ENCODE measurements around the gene ENO1.

ENO1 gene

DNA sequence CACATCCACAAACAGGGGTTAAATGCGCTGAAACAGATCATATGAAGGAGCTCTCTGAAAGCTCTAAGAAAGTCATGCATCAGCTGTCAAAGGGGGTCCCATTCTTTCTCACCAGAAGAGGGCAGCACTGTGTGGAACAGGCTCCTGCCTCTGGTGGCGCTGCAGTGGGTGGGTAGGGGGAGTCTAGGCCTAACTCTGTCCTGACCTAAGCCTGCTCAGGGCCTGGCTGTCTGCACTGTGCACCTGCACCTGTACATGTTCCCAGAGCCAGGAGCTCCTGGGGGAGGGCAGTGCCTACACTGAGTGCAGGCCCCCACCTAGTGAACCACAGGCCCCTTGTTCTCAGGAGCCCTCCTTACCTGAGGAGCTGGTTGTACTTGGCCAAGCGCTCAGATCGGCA lies 16.0 kb downstream of the ENO1 start:
- DNase-seq (ENCODE audit: low spot score): no peak
- Histone ChIP-seq H3K4me3 (no peak overlapping the region), H3K27ac (no peak overlapping the region)
- TF ChIP-seq, protein P1, sequence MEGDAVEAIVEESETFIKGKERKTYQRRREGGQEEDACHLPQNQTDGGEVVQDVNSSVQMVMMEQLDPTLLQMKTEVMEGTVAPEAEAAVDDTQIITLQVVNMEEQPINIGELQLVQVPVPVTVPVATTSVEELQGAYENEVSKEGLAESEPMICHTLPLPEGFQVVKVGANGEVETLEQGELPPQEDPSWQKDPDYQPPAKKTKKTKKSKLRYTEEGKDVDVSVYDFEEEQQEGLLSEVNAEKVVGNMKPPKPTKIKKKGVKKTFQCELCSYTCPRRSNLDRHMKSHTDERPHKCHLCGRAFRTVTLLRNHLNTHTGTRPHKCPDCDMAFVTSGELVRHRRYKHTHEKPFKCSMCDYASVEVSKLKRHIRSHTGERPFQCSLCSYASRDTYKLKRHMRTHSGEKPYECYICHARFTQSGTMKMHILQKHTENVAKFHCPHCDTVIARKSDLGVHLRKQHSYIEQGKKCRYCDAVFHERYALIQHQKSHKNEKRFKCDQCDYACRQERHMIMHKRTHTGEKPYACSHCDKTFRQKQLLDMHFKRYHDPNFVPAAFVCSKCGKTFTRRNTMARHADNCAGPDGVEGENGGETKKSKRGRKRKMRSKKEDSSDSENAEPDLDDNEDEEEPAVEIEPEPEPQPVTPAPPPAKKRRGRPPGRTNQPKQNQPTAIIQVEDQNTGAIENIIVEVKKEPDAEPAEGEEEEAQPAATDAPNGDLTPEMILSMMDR (IDR thresholded peaks at IDR 0.05): no peak

- Histone ChIP-seq H3K27ac (no peak overlapping the region), H3K4me3 (no peak overlapping the region)
- no peak for DNase-seq (ENCODE audit: low spot score)
- TF ChIP-seq, protein P1 (IDR thresholded peaks at IDR 0.05): no peak
Observed at GRCh38 chr1:8860738-8861516, 17.6 kb downstream of the ENO1 start.

DNA sequence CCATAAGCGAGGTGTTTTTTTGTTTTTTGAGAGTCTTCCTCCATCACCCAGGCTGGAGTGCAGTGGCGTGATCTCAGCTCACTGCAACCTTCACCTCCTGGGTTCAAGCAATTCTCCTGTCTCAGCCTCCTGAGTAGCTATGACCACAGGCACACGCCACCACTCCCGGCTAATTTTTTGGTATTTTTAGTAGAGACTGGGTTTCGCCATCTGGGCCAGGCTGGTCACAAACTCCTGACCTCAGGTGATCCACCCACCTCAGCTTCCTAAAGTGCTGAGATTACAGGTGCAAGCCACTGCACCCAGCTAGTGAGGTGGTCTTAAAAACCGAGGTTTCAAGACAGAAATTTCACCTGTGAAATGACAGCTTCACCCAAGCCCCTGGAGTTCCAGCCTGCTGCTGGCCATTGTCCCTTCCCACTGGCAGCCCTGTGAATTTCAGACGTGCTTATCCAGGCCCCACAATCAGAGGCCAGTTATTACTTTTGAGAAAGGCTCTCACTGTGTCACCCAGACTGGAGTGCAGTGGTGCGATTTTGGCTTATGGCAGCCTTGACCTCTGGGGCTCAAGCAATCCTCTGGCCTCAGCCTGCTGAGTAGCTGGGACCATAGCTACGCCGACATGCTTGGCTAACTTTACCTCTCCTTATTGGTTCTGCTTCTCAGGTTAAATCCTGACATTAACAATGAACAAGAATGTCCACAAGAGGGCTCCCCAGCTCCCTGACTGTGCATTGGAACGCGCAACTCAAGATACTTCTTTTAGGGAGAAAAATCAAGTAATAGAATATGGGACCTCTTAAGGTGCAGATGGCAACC lies 19.4 kb downstream of the ENO1 start:
- H3K4me3 ChIP-seq: no peak overlapping the region
- peak overlapping the region in 1 of 2 donors; percentile 53 for H3K27ac ChIP-seq
- TF ChIP-seq, protein P1 (IDR thresholded peaks at IDR 0.05): peak; percentile 50

DNA sequence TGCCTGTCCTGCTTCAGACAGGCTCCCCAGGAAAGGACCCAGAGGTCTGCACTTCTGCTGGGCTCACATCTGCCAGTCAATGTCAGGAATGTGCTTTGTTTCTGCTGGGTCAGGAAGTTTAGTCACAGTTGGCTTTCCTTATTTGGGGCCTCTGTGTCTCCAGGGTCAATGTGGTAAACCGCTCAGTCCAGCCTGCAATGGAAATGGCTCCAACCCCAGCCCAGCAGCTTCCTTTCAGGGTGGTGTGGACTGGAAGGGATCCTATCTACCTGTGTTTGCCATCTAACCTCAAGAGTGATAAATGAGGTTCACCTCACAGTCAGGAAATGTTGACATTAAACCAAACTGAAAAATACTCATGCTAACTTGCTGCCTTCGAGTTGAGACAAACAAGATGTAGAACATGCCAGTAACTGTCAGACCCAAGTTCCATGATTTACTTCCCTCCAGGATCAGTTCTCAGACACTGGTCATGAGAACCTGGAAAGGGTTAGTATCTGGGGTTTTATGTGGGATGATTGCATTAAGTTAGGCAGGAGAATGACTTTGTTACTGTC lies 20.3 kb downstream of the ENO1 start:
- TF ChIP-seq, protein P1 (IDR thresholded peaks at IDR 0.05): no peak
- H3K27ac ChIP-seq: peak overlapping the region in 1 of 2 donors; percentile 53
- no peak overlapping the region for H3K4me3 ChIP-seq
- DNase-seq (ENCODE audit: low spot score): no peak

More for the DNA sequence above, 19.4 kb downstream of the ENO1 start:
- no peak for DNase-seq (ENCODE audit: low spot score)

DNA sequence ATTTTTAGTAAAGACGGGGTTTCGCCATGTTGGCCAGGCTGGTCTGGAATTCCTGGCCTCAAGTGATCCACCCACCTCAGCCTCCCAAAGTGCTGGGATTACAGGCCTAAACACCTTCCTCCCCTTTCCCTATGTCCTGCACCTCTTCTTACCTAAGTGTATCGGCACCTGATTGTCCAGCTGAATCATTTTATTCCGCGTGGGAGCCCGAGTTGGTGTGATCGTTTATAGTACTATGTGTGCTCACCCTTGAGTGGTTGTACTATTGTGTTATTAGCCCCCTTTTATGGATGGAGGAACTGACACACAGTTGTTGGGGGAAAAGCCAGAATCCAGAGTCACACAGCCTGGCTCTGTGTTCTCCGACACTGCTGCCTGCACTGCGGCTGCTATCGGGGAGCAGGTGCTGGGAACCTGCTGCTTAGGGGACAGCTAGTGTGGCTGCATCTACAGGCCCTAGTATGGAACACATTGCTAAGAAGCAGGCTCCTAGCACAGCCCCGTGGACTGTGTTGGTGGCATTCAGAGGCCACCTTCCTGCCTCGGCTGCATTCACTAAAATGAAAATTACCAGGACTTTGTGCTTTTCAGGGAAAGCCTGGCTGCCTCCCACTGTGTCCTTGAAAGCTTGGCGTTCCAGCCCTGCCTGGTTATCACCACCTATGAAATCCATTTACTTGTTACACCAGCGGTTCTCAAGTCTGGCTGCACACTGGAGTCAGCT lies 21.6 kb downstream of the ENO1 start:
- TF ChIP-seq, protein P1 (IDR thresholded peaks at IDR 0.05): no peak
- peak overlapping the region in 1 of 2 donors; percentile 39 for H3K27ac ChIP-seq
- DNase-seq (ENCODE audit: low spot score): no peak
- no peak overlapping the region for H3K4me3 ChIP-seq

DNA sequence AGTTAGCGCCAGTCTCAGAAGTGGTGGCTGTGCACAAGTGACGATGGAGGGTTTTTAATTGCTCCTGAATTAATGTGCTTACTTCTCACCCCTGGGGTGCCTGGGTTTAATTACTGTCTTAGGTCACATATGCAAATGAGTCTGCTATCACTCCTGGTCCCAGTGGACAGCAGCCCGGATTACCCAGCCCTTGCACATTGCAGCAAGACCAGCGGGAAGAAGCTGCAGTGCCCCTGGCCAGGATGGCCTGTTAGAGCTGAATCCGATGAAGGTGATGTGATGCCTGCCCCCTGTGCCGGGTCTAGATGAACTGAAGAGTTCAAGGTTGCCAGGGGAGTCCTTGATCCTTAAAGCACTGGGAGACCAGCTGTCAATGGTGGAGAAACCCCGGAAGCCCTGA lies 24.2 kb downstream of the ENO1 start:
- no peak for DNase-seq (ENCODE audit: low spot score)
- peak overlapping the region; percentile 1 to 30 for H3K27ac ChIP-seq

More for the DNA sequence above, 24.2 kb downstream of the ENO1 start:
- H3K4me3 ChIP-seq: no peak overlapping the region
- TF ChIP-seq, protein P1 (IDR thresholded peaks at IDR 0.05): no peak

Measured in coronary artery (tissue), 2 donors.